Tibial artery (tissue), 4 donors: Measurements from ENCODE around the gene DDX60.
"Not testable (repeated sequence)": the region's sequence is repeated elsewhere in the genome, so short reads cannot be mapped to it uniquely, and the experiment has no call there.

Source experiments
- DNase-seq, 2 donors: peaks; one replicate each; pipeline ENCODE4 v3.0.0-alpha.2; 2019
- H3K27ac ChIP-seq, 2 donors: fragments of 200-600 bp; sonication (generic) in 1 of 2; 1 replicate in 1 of 2; 2 replicates in 1 of 2; pipeline ENCODE4 v1.5.1; 2018 to 2019; ENCODE audit warnings: mild to moderate bottlenecking in 1 of 2
- H3K27me3 ChIP-seq, 2 donors: fragments of 200-600 bp; sonication (generic) in 1 of 2; one replicate each; pipeline versions ENCODE4 v1.5.1 to v1.6.0; 2016 to 2019
- H3K36me3 ChIP-seq, 3 donors: fragments of 200-600 bp; sonication (generic) in 2 of 3; one replicate each; pipeline ENCODE4 v1.5.1; 2016 to 2019; ENCODE audit warnings: mild to moderate bottlenecking in 2 of 3
- H3K4me1 ChIP-seq, 4 donors: fragments of 200-600 bp; sonication (generic) in 2 of 4; 1 replicate in 3 of 4; 2 replicates in 1 of 4; pipeline ENCODE4 v1.5.1; 2016 to 2019
- H3K4me3 ChIP-seq, 2 donors: fragments of 200-600 bp; sonication (generic) in 1 of 2; 1 replicate in 1 of 2; 2 replicates in 1 of 2; pipeline ENCODE4 v1.5.1; 2018 to 2019; ENCODE audit warnings: mild to moderate bottlenecking in 2 of 2
- H3K9me3 ChIP-seq, 3 donors: fragments of 200-600 bp; sonication (generic) in 1 of 3; one replicate each; pipeline ENCODE4 v1.5.1; 2016 to 2019
- intact Hi-C: fragments of 100-400 bp; cut with DNase I; formaldehyde crosslinking; loops from one replicate; pipeline ENCODE4 v1.15.0; 2023; ENCODE audit warnings: low total_unique reads
- TF ChIP-seq, protein P1 (sequence below), 2 experiments: fragments of 200-600 bp in 1 of 2; fragments of 450-650 bp in 1 of 2; IDR thresholded peaks; one replicate each; pipeline ENCODE4 v1.5.1; 2017 to 2019; ENCODE audit warnings: antibody characterized with exemption in 2 of 2, mild to moderate bottlenecking in 1 of 2, moderate library complexity in 1 of 2

DDX60 gene

DNA sequence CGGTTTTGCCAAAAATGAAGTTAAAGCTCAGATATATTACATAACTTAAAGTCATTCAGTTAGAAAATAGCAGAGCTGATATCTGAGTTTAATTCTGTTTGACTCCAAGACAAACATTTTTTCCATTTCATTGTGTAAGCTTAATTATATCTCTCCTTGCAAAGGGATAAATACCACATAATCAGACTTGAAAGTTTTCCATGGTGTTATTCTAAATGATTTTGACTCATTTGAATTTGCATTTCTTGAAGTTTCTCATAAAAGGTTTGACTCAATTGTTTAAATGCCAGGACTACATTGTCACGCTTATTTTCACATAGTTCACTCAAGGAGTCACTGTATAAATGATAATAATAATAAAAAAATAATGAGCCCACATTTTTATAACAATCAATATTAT lies 39.4 kb upstream of the DDX60 start:
- no peak for DNase-seq
- TF ChIP-seq, protein P1, sequence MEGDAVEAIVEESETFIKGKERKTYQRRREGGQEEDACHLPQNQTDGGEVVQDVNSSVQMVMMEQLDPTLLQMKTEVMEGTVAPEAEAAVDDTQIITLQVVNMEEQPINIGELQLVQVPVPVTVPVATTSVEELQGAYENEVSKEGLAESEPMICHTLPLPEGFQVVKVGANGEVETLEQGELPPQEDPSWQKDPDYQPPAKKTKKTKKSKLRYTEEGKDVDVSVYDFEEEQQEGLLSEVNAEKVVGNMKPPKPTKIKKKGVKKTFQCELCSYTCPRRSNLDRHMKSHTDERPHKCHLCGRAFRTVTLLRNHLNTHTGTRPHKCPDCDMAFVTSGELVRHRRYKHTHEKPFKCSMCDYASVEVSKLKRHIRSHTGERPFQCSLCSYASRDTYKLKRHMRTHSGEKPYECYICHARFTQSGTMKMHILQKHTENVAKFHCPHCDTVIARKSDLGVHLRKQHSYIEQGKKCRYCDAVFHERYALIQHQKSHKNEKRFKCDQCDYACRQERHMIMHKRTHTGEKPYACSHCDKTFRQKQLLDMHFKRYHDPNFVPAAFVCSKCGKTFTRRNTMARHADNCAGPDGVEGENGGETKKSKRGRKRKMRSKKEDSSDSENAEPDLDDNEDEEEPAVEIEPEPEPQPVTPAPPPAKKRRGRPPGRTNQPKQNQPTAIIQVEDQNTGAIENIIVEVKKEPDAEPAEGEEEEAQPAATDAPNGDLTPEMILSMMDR (IDR thresholded peaks at IDR 0.05), result no peak
- Histone ChIP-seq H3K27ac (no peak overlapping the region), H3K9me3 (no peaks in the 10 kb centered on the region), H3K27me3 (no peaks in the 10 kb centered on the region), H3K36me3 (peaks cover 0 to 6% (median 4%) of the 10 kb centered on the region in 3 donors), H3K4me3 (no peak overlapping the region), H3K4me1 (no peaks in the 10 kb centered on the region)
- intact Hi-C loops, result no loop called here

DNA sequence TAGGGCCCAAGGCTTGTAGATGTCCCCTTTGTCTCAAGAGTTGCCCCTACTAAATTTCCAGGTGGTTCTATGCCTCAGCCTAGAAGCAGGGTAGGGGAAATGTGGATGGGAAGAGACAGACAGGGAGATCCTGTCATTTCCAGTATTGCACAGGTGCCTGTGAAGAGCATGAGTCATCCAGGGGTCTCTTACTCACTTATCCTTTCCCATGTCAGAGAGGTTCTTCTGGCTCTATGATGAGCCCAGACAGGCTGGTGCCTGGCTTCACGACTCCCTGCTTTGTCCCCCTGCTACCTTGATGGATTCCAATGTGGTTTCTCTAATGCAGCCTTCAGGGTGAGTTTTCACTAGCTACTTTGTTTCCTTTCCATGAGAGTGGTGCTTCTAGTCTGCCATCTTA lies 35.2 kb upstream of the DDX60 start:
- no peak for DNase-seq
- Histone ChIP-seq H3K4me1 (no peaks in the 10 kb centered on the region), H3K27me3 (no peaks in the 10 kb centered on the region), H3K4me3 (no peak overlapping the region), H3K9me3 (no peaks in the 10 kb centered on the region), H3K27ac (no peak overlapping the region), H3K36me3 (no peaks in the 10 kb centered on the region)
- intact Hi-C loops, result no loop called here
- TF ChIP-seq, protein P1 (IDR thresholded peaks at IDR 0.05), result no peak

DNA sequence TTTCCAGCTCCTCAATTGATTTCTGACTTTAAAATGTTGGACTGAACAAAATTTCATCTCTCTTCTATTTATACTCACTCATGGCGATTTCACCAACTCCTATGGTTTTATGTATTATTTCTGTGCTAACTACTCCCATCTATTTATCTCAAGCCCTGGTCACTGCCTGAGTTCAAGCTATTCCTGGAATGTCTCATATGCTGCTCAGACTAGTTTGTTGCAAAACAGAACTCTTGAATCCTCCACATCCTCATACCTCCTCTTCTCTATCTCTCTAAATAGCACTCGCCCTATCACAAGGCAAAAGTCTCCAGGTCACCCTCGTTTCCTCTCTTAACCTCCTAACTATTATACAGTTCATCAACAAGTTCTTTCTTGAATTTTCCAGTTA lies 19.0 kb upstream of the DDX60 start:
- intact Hi-C loops, result no loop called here
- H3K27me3 ChIP-seq, result no peaks in the 10 kb centered on the region
- no peaks in the 10 kb centered on the region for H3K36me3 ChIP-seq
- peaks cover 0 to 4% (median 0%) of the 10 kb centered on the region in 3 donors for H3K9me3 ChIP-seq
- no peak overlapping the region for H3K4me3 ChIP-seq
- DNase-seq, result no peak
- H3K27ac ChIP-seq, result no peak overlapping the region
- no peaks in the 10 kb centered on the region for H3K4me1 ChIP-seq
- TF ChIP-seq, protein P1 (IDR thresholded peaks at IDR 0.05), result no peak

DNA sequence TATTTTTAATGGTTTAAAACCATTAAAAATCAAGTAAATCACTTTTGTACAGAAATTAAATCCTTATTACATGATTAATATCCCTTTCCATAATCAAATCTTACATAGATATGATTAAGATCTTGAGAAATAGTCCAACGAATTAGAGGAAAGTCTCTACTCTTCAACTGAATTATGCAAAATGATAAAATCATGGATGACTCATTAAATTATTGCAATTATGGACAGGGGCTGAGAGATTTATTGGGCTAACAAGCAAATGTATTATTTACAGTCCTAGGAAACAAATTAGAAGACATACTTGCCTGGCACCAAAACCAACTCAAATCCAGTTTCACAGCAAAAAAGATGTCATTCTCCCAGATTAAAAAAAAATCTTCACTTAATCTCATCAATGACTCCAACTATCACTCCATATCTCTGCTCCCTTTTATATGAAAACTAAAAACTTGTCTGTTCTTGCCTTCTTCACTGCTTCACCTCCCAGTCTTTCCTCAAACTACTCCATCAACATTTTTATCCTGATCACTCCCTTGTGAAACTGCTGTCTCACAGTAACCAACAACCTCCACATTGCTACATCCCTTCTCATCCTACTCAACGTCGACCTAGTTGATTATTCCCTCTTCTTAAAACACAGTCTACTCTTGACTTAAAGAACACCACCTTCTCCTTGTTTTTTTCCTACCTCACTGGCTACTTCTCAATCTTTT lies 18.4 kb upstream of the DDX60 start:
- intact Hi-C loops, result no loop called here
- peaks cover 0 to 4% (median 0%) of the 10 kb centered on the region in 3 donors for H3K9me3 ChIP-seq
- no peaks in the 10 kb centered on the region for H3K4me1 ChIP-seq
- no peaks in the 10 kb centered on the region for H3K27me3 ChIP-seq
- TF ChIP-seq, protein P1 (IDR thresholded peaks at IDR 0.05), result no peak
- H3K27ac ChIP-seq, result no peak overlapping the region
- no peaks in the 10 kb centered on the region for H3K36me3 ChIP-seq
- no peak for DNase-seq
- H3K4me3 ChIP-seq, result no peak overlapping the region

DNA sequence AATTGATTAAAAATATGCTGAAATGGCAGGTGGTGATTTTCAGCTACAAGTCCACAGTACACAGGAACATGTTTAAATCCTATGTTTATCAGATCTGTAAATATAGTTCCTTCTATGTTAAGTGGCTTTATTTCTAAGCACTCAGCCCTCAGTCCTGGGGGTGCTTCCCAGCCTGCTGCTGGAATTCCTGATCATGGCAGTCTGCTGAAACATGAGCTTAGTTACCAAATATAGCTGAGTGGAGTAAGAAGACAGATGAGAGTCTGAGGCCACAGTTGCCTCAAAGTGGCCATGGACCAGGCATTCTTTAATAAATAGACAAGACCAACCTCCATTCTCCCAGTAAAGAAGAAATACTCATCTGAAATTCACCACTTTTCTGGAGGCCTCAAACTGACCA lies 17.1 kb upstream of the DDX60 start:
- TF ChIP-seq, protein P1 (IDR thresholded peaks at IDR 0.05), result no peak
- no peaks in the 10 kb centered on the region for H3K9me3 ChIP-seq
- no peaks in the 10 kb centered on the region for H3K4me1 ChIP-seq
- H3K27me3 ChIP-seq, result no peaks in the 10 kb centered on the region
- no peak for DNase-seq
- intact Hi-C loops, result no loop called here
- no peak overlapping the region for H3K4me3 ChIP-seq
- H3K27ac ChIP-seq, result no peak overlapping the region
- no peaks in the 10 kb centered on the region for H3K36me3 ChIP-seq

DNA sequence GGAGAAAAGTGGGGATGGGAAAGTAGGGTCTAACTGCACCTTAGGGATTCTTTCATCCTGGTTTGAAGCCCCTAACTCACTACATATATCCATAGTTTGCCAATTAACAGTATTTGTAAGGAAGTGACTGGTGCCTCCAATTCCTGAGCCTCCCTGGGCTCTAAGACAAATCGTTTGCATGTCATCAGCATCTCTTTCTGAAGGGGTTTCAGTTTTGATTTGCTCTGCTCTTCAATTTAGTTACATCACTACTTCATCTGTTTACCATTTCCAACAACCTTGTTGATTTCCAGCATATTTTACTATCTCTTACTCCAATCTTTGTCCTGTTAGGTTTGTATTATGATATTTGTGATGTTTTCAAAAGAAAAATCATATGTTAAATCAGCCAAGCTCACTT lies 15.5 kb upstream of the DDX60 start:
- H3K36me3 ChIP-seq, result no peaks in the 10 kb centered on the region
- intact Hi-C loops, result no loop called here
- no peaks in the 10 kb centered on the region for H3K9me3 ChIP-seq
- H3K4me1 ChIP-seq, result no peaks in the 10 kb centered on the region
- no peak overlapping the region for H3K4me3 ChIP-seq
- no peak overlapping the region for H3K27ac ChIP-seq
- no peaks in the 10 kb centered on the region for H3K27me3 ChIP-seq
- DNase-seq, result no peak
- TF ChIP-seq, protein P1 (IDR thresholded peaks at IDR 0.05), result no peak

DNA sequence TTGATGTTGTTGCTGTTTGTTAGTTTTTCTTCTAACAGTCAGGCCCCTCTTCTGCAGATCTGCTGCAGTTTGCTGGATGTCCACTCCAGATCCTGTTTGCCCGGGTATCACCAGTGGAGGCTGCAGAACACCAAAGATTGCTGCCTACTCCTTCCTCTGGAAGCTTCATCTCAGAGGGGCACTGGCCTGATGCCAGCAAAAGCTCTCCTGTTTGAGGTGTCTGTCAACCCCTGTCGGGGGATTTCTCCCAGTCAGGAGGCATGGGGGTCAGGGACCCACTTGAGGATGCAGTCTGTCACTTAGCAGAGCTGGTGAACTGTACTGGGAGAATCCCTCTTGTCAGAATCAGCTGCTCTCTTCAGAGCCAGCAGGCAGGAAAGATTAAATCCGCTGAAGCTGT lies 12.0 kb upstream of the DDX60 start:
- H3K9me3 ChIP-seq, H3K4me1 ChIP-seq, H3K27ac ChIP-seq, DNase-seq, H3K36me3 ChIP-seq, H3K27me3 ChIP-seq, H3K4me3 ChIP-seq, intact Hi-C loops: not testable (repeated sequence)
